Transverse colon (tissue), 4 donors: Measurements from ENCODE around the gene ZNF414. TPM values are rescaled to one million over a fixed set of nuclear protein-coding genes. Genes with fewer than 3 reads are reported as not detected.

Source experiments
- DNase-seq: peaks from one replicate; pipeline ENCODE4 v3.0.0-alpha.2; 2019
- H3K27ac ChIP-seq, 4 donors: fragments of 200-600 bp; sonication (generic); 2 replicates each; pipeline ENCODE4 v1.5.1; 2016 to 2018; ENCODE audit warnings: inconsistent platforms in 4 of 4
- H3K27me3 ChIP-seq: fragments of 200-600 bp; sonication (generic); 2 replicates; pipeline ENCODE4 v1.5.1; 2017; ENCODE audit warnings: inconsistent platforms
- H3K36me3 ChIP-seq, 4 donors: fragments of 200-600 bp; sonication (generic); 2 replicates each; pipeline ENCODE4 v1.5.1; 2017 to 2019; ENCODE audit warnings: inconsistent platforms in 4 of 4
- H3K4me1 ChIP-seq, 4 donors: fragments of 200-600 bp; sonication (generic); 2 replicates each; pipeline ENCODE4 v1.5.1; 2017 to 2020; ENCODE audit warnings: inconsistent platforms in 4 of 4
- H3K4me3 ChIP-seq, 4 donors: fragments of 200-600 bp; sonication (generic); 1 replicate in 1 of 4; 2 replicates in 3 of 4; pipeline versions ENCODE4 v1.5.1 to v1.6.1; 2017 to 2019; ENCODE audit warnings: inconsistent platforms in 4 of 4
- H3K9me3 ChIP-seq, 2 donors: fragments of 200-600 bp; sonication (generic); 2 replicates each; pipeline ENCODE4 v1.5.1; 2017 to 2019; ENCODE audit warnings: inconsistent platforms in 2 of 2
- CTCF ChIP-seq, 5 experiments: fragments of 200-600 bp in 3 of 5; fragments of 450-650 bp in 2 of 5; sonication (generic) in 3 of 5; IDR thresholded peaks; 1 replicate in 2 of 5; 2 replicates in 3 of 5; pipeline ENCODE4 v1.5.1; 2016 to 2017; ENCODE audit warnings: antibody characterized with exemption in 5 of 5, inconsistent platforms in 3 of 5, mild to moderate bottlenecking in 2 of 5, moderate library complexity in 1 of 5
- EP300 ChIP-seq: sonication (generic); formaldehyde crosslinking; IDR thresholded peaks from one replicate; pipeline ENCODE4 v1.6.1; 2017; ENCODE audit warnings: antibody characterized with exemption, low read depth
- POLR2A ChIP-seq: fragments of 450-650 bp; IDR thresholded peaks from one replicate; pipeline ENCODE4 v1.6.1; 2016; ENCODE audit warnings: antibody characterized with exemption, mild to moderate bottlenecking, moderate library complexity
- POLR2AphosphoS5 ChIP-seq, 3 donors: sonication (generic); formaldehyde crosslinking; IDR thresholded peaks; one replicate each; pipeline ENCODE4 v1.6.1; 2016; ENCODE audit warnings: antibody characterized with exemption in 3 of 3
- WGBS, 2 donors: methylation state at CpG; one replicate each; pipeline ENCODE4 v1.1.5; 2018; ENCODE audit warnings: low coverage in 1 of 2; 5-methylcytosine and 5-hydroxymethylcytosine counted together
- in situ Hi-C, 4 donors: fragments of 200-750 bp; cut with MboI; loops; one replicate each; pipeline versions ENCODE4 v1.15.0 to v1.15.1; 2017; ENCODE audit warnings: low sequenced_read_pairs in 3 of 4, low pct_ligation_motif_present in 1 of 4, low pct_unique_long_range_greater_than_20kb in 1 of 4
- intact Hi-C: fragments of 100-400 bp; cut with DNase I; formaldehyde crosslinking; loops from one replicate; pipeline ENCODE4 v1.15.1; 2023; ENCODE audit warnings: low total_unique reads
- total RNA-seq, 4 donors: library from RNA; depleted of rRNA; stranded (reverse); fragments of >200 nt; gene quantifications; one replicate each; pipeline ENCODE4 v1.1.0, GENCODE V29; 2016

ZNF414 gene
- total RNA-seq, 4 donors from 2014 or later = 7.8 to 13.8 (median 11.0) TPM

- in situ Hi-C loops (no loop called here), intact Hi-C loops (no loop called here)
- H3K36me3 ChIP-seq = peaks cover 0 to 36% (median 17%) of the 10 kb centered on the region in 4 donors
- no peaks in the 10 kb centered on the region for H3K27me3 ChIP-seq
- peak overlapping the region in 3 of 4 donors; percentile 49 to 66 (median 58) for H3K27ac ChIP-seq
- no peak overlapping the region for H3K4me3 ChIP-seq
- peaks cover 21 to 56% (median 33%) of the 10 kb centered on the region in 4 donors for H3K4me1 ChIP-seq
- no peaks in the 10 kb centered on the region for H3K9me3 ChIP-seq
- TF ChIP-seq CTCF (IDR thresholded peaks at IDR 0.05) (no peak), POLR2AphosphoS5 (IDR thresholded peaks at IDR 0.05) (no peak), EP300 (no peak), POLR2A (no peak)
- DNase-seq = no peak
- 72 to 85% methylated on average over 5 to 7 of the region's 7 CpGs for WGBS, 2 donors
These were observed 53.3 kb downstream of the ZNF414 start for GRCh38 chr19:8460516-8461298.

Other genes starting within 250 kb of the ZNF414 start
- gene CD320, start 205.8 kb downstream of the ZNF414 start, total RNA-seq = 10 to 100 TPM in 3 of 4 donors, 1 to 10 TPM in 1; 9.4 to 73.2 (median 41.0) TPM
- gene NDUFA7, start 192.8 kb downstream of the ZNF414 start, total RNA-seq = 10 to 100 TPM; 11.2 to 40.0 (median 18.6) TPM
- 100 to 1,000 TPM; 275 to 526 (median 413) TPM for gene RPS28, start 192.7 kb downstream of the ZNF414 start, total RNA-seq
- gene KANK3, start 170.9 kb downstream of the ZNF414 start, total RNA-seq = 10 to 100 TPM in 1 of 4 donors, 1 to 10 TPM in 3; 3.2 to 10.5 (median 4.1) TPM
- gene ANGPTL4, start 150.0 kb downstream of the ZNF414 start, total RNA-seq = 100 to 1,000 TPM in 1 of 4 donors, 10 to 100 TPM in 1, 1 to 10 TPM in 2; 2.3 to 123 (median 10.3) TPM
- 100 to 1,000 TPM in 1 of 4 donors, 10 to 100 TPM in 3; 48.6 to 159 (median 56.1) TPM for gene RAB11B, start 123.8 kb downstream of the ZNF414 start, total RNA-seq
- 100 to 1,000 TPM in 2 of 4 donors, 10 to 100 TPM in 2; 86.1 to 381 (median 118) TPM for gene MARCHF2, start 100.9 kb downstream of the ZNF414 start, total RNA-seq
- 100 to 1,000 TPM in 2 of 4 donors, 10 to 100 TPM in 2; 72.2 to 164 (median 101) TPM for gene HNRNPM, start 69.2 kb downstream of the ZNF414 start, total RNA-seq
- gene PRAM1, start 11.5 kb downstream of the ZNF414 start, total RNA-seq = 1 to 10 TPM in 1 of 4 donors, under 1 TPM in 1, not detected in 2; 0.95 to 6.4 TPM
- gene MYO1F, start 63.3 kb upstream of the ZNF414 start, total RNA-seq = 10 to 100 TPM in 2 of 4 donors, 1 to 10 TPM in 2; 6.6 to 70.7 (median 10.9) TPM
- 10 to 100 TPM in 3 of 4 donors, 1 to 10 TPM in 1; 5.2 to 62.8 (median 20.7) TPM for gene ADAMTS10, start 96.5 kb upstream of the ZNF414 start, total RNA-seq
- not detected for gene NFILZ, start 116.5 kb upstream of the ZNF414 start, total RNA-seq
- not detected for gene ACTL9, start 184.6 kb upstream of the ZNF414 start, total RNA-seq
- not detected for gene OR2Z1, start 207.5 kb upstream of the ZNF414 start, total RNA-seq